Measurements from ENCODE around the gene LBX1.

The LBX1 gene

GRCh38 chr10:101266381-101267289 lies 37.4 kb upstream of the LBX1 start:
- no peak for TF ChIP-seq CTCF (IDR thresholded peaks at IDR 0.05)

GRCh38 chr10:101263150-101263752 lies 34.0 kb upstream of the LBX1 start:
- no peak for TF ChIP-seq CTCF (IDR thresholded peaks at IDR 0.05)

- TF ChIP-seq CTCF (IDR thresholded peaks at IDR 0.05) = no peak
Observed at GRCh38 chr10:101262147-101262546, 32.9 kb upstream of the LBX1 start.

GRCh38 chr10:101261702-101262101 lies 32.4 kb upstream of the LBX1 start:
- TF ChIP-seq CTCF (IDR thresholded peaks at IDR 0.05) = no peak

- no peak for TF ChIP-seq CTCF (IDR thresholded peaks at IDR 0.05)
Observed at GRCh38 chr10:101260764-101261481, 31.7 kb upstream of the LBX1 start.

GRCh38 chr10:101258179-101258885 lies 29.1 kb upstream of the LBX1 start:
- no peak for TF ChIP-seq CTCF (IDR thresholded peaks at IDR 0.05)

- no peak for TF ChIP-seq CTCF (IDR thresholded peaks at IDR 0.05)
Observed at GRCh38 chr10:101257491-101257890, 28.2 kb upstream of the LBX1 start.
